SKM-1 treated with dmso at 0.1 percent for 144 hours (cell line): ENCODE measurements around the gene SLPI.

ENCODE experiments used
- DNase-seq: peaks from one replicate; lab custom pipeline; 2025; ENCODE audit not compliant: unreplicated experiment; lab: John Stamatoyannopoulos, UW

SLPI gene

DNA sequence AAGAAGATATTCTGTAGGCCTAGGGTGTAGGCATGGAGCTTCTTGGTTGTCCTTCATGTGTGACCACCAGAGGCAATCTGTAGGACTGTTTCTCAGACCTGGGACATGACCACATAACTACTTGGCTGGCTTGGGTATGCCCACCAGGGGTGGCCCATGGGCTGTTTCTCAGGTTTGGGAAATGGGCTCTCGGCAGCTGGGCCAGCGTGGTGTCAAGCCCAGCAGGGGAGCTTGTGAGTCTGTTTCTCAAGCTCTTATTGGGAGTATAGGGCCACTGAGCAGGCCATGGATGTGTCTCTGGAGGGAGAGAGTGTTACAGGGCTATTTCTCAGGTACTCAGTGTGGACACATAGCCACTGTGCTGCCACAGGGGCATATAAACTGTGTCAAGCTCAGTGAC is 35.7 kb downstream of the SLPI start:
- DNase-seq: no peak

DNA sequence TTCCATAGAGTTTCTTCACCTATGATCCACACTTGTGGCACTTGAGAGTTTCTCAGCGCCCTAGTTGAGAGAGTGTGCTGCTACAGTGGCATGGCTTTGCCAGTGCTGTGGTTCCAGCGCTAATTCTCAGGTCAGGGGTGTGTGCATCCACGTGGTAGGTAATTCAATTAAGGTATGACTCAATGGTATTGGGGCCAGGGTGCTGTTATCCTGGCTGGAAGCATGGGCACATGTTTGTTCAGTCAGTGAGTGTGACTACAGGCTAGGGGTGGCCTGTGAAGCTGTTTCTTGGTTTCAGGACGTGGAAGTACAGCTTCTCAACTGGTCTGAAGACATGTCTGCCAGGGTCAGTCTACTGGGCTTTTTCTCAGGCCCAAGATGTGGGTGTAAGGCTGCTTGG is 36.2 kb downstream of the SLPI start:
- no peak for DNase-seq

DNA sequence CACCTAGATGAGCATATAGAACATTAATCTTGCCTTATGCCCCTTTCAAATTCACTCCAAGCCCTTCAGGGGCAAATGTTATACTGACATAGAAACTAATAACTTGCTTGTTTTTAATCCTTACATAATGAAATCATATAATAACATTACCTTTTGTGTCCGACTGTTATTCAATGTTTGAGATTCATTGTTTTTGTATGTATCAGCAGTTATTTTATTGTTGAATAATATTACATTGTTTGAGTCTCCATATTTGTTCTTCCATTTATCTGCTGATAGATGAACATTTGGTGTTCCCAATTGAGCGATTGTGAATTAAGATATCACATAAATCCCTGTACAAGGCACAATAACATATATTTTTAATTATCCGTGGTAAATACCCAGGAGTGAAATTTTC is 41.5 kb downstream of the SLPI start:
- DNase-seq: no peak

DNA sequence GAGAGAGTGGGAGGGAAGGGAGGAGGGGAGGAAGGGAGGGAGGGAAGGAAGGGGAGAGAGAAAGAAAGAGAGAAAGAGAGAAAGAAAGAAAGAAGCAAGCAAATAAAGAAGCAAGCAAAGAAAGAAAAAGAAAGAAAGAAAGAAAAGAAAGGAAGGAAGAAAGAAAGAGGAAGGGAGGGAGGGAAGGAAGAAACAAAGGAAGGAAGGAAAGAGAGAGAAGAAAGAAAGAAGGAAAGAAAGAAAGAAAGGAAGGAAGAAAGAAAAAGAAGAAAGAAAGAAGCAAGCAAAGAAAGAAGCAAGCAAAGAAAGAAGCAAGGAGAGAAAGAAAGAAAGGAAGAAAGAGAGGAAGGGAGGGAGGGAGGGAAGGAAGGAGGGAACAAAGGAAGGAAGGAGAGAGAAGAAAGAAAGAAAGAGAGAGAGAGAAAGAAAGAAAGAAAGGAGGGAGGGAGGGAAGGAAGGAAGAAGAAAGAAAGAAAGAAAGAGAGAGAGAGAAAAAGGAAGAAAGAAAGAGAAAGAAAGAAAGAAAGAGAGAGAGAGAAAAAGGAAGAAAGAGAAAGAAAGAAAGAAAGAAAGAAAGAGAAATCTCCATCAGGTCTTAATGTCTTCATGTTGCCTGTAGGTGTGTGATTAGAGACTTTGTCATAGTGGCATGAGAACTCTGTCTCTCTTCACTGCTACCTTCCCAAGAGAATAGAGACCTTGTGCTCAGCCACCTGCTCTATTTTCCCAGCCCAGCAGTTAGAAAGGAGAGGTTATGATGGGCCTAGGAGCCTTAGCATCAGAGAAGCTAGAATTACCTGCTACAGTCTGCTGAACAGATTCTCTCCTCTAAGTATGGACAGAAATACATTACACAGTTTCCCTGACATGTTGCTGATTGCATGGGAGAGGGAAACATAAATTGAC is 42.5 kb downstream of the SLPI start:
- DNase-seq: no peak

DNA sequence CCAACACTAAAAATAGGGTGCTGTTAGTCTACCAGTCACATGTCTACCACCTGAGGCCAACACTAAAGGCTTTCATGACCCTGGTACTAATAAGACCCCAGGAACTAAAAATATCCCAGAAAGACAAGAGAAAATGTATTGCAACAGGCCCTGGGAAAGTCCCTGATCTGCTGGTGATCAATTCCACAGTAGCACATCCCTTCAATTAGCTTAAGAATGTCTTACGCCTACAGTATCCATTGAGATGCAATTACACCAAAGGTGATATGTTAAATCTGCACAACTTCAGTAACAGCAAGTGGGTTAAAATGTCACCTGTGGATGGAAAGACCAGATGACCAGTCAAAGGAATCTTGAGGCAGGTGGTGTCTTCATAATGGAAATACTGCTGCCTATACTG is 44.4 kb downstream of the SLPI start:
- no peak for DNase-seq

DNA sequence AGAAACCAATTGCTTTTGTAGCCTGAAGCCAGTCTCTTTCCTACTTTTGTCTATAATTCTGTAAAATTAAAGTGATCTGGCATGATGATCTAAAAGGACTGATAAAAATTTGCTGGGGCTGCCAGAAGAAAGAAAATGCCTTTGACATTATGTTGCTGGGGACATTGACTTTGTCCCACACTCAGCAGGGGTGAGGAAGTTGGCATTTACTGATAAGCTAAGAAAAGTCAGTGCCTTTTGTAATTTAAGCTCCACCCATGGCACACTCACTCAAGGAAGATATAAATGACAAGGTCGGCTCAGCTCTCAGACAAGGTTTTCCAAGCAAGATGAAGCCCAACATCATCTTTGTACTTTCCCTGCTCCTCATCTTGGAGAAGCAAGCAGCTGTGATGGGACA is 47.6 kb downstream of the SLPI start, which contains the start of gene SEMG1:
TSS of gene SEMG1 (plus strand) at position 309 of the 400 bp plus-strand sequence. CDS start at position 330, 21 bp downstream.
- DNase-seq: no peak
